Measurements from ENCODE around the gene TSPAN4. TPM values are rescaled to one million over a fixed set of nuclear protein-coding genes. Genes with fewer than 3 reads are reported as not detected.

TSPAN4 gene
- total and polyA plus RNA-seq, 10 of the 15 experiments (the other 5 are each of a cell fraction or from before 2014, with no cell fraction given): 0.37 to 14.0 (median 8.5) TPM; not detected in 1

DNA sequence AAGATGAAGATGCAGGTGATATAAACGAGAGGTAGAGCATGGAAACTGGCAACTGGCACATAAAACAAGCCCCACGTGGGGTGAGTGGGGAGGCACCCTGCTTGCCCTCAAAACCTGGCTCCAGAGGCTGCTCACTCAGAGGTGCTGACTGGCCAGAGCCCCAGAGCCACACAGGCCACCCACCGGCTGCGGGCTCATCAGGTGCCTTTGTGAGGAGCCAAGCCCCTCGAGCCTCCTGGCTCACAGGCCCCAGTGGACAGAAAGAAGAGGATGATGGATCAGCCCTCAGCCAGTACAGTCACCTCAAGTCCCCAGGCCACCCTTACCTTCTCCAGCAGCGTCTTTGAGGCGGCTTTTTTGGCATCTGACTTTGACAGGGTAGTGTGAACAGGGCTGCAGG lies 61.7 kb downstream of the TSPAN4 start (continued):
- TF ChIP-seq MXI1 (IDR thresholded peaks at IDR 0.05; ENCODE audit: low read depth, low read length) (no peak), SP1 (IDR thresholded peaks at IDR 0.05; ENCODE audit: low read depth, low read length) (no peak), NR2F1 (conservative IDR thresholded peaks at IDR 0.05) (no peak)
- TF ChIP-seq, protein P1, sequence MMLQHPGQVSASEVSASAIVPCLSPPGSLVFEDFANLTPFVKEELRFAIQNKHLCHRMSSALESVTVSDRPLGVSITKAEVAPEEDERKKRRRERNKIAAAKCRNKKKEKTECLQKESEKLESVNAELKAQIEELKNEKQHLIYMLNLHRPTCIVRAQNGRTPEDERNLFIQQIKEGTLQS (IDR thresholded peaks at IDR 0.05; ENCODE audit: borderline replicate concordance, extremely low read depth, low read depth, low read length): no peak
- TF ChIP-seq, protein P2, sequence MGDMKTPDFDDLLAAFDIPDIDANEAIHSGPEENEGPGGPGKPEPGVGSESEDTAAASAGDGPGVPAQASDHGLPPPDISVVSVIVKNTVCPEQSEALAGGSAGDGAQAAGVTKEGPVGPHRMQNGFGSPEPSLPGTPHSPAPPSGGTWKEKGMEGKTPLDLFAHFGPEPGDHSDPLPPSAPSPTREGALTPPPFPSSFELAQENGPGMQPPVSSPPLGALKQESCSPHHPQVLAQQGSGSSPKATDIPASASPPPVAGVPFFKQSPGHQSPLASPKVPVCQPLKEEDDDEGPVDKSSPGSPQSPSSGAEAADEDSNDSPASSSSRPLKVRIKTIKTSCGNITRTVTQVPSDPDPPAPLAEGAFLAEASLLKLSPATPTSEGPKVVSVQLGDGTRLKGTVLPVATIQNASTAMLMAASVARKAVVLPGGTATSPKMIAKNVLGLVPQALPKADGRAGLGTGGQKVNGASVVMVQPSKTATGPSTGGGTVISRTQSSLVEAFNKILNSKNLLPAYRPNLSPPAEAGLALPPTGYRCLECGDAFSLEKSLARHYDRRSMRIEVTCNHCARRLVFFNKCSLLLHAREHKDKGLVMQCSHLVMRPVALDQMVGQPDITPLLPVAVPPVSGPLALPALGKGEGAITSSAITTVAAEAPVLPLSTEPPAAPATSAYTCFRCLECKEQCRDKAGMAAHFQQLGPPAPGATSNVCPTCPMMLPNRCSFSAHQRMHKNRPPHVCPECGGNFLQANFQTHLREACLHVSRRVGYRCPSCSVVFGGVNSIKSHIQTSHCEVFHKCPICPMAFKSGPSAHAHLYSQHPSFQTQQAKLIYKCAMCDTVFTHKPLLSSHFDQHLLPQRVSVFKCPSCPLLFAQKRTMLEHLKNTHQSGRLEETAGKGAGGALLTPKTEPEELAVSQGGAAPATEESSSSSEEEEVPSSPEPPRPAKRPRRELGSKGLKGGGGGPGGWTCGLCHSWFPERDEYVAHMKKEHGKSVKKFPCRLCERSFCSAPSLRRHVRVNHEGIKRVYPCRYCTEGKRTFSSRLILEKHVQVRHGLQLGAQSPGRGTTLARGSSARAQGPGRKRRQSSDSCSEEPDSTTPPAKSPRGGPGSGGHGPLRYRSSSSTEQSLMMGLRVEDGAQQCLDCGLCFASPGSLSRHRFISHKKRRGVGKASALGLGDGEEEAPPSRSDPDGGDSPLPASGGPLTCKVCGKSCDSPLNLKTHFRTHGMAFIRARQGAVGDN (IDR thresholded peaks at IDR 0.05): no peak
- TF ChIP-seq, protein P3, sequence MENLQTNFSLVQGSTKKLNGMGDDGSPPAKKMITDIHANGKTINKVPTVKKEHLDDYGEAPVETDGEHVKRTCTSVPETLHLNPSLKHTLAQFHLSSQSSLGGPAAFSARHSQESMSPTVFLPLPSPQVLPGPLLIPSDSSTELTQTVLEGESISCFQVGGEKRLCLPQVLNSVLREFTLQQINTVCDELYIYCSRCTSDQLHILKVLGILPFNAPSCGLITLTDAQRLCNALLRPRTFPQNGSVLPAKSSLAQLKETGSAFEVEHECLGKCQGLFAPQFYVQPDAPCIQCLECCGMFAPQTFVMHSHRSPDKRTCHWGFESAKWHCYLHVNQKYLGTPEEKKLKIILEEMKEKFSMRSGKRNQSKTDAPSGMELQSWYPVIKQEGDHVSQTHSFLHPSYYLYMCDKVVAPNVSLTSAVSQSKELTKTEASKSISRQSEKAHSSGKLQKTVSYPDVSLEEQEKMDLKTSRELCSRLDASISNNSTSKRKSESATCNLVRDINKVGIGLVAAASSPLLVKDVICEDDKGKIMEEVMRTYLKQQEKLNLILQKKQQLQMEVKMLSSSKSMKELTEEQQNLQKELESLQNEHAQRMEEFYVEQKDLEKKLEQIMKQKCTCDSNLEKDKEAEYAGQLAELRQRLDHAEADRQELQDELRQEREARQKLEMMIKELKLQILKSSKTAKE (IDR thresholded peaks at IDR 0.05; ENCODE audit: low read depth, poor library complexity, severe bottlenecking): no peak
